Astrocyte of the spinal cord (primary cell): ENCODE measurements around the gene MMP27.

Experiments
- DNase-seq: peaks from one replicate; pipeline ENCODE4 v3.0.0; 2011; ENCODE audit warnings: low read depth, low spot score
- H3K4me3 ChIP-seq: 2 replicates; pipeline ENCODE4 v1.5.1; 2011; ENCODE audit warnings: low read depth, mild to moderate bottlenecking, low read length, moderate library complexity
- in situ Hi-C: cut with HindIII; loops from 2 replicates; pipeline ENCODE4 v1.10.0; 2017; ENCODE audit warnings: low sequenced_read_pairs
- TF ChIP-seq, protein P1 (sequence below): IDR thresholded peaks from 2 replicates; pipeline ENCODE4 v1.5.1; 2012; ENCODE audit warnings: low read depth, mild to moderate bottlenecking, low read length, inconsistent platforms

MMP27 gene

DNA sequence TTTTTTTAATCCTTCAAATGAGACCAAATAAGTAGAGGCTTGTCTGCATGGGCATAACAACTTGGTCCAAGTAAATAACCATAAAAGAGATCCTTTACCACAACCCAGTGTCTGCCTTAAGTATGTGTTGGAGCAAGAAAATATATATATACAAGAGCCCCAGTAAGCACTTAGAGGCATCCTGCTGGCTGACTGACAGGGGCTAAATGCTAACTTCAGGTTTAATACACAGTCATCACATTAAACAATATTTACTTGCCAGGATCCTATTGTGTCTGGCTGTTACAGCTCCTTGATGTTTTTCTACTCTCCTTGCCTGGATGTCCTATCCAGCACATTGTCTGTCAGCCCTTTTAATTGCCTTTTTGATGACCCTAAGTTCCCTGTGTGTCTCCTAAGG is 43.0 kb downstream of the MMP27 start:
- H3K4me3 ChIP-seq: no peak overlapping the region
- in situ Hi-C loops: no loop called here
- no peak for DNase-seq
- TF ChIP-seq, protein P1, sequence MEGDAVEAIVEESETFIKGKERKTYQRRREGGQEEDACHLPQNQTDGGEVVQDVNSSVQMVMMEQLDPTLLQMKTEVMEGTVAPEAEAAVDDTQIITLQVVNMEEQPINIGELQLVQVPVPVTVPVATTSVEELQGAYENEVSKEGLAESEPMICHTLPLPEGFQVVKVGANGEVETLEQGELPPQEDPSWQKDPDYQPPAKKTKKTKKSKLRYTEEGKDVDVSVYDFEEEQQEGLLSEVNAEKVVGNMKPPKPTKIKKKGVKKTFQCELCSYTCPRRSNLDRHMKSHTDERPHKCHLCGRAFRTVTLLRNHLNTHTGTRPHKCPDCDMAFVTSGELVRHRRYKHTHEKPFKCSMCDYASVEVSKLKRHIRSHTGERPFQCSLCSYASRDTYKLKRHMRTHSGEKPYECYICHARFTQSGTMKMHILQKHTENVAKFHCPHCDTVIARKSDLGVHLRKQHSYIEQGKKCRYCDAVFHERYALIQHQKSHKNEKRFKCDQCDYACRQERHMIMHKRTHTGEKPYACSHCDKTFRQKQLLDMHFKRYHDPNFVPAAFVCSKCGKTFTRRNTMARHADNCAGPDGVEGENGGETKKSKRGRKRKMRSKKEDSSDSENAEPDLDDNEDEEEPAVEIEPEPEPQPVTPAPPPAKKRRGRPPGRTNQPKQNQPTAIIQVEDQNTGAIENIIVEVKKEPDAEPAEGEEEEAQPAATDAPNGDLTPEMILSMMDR: no peak

DNA sequence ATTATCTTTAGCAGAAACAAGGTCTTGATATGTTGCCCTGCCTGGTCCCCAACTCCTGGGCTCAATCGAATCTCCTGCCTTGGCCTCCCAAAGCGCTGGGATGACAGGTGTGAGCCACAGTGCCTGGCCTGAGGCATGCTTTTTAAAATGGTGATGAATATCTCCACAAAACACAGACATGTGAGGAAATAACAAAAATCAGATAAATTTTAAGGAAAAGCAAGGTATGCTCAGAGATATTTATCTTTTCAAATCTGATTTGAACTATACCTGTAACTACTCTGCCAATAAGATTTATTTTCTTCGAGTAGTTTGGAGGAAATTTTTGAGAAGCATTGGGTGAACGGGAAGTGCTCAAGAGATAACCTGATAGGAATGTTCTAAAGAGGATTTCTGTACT is 44.5 kb downstream of the MMP27 start:
- no peak overlapping the region for H3K4me3 ChIP-seq
- in situ Hi-C loops: no loop called here
- TF ChIP-seq, protein P1: no peak
- DNase-seq: no peak

DNA sequence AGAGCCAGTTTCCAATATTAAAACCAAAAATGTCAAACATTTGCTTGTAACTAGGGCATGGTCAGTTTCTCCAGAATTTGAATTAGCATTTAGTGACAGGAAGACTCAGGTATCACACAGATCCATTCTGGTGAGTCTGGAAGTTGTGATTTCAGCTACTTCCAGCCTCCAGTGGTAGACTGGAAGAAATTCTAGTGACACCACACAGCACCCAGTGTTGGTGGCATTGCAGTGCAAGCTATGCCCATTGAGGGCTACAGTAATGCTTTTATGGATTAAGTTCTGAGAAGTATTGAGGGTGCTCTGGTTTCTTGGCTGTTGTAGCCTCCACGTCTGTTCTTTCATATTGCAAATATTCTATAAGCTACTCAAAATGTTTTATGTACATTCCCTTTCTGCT is 49.0 kb downstream of the MMP27 start:
- TF ChIP-seq, protein P1: no peak
- H3K4me3 ChIP-seq: no peak overlapping the region
- in situ Hi-C loops: no loop called here
- no peak for DNase-seq

DNA sequence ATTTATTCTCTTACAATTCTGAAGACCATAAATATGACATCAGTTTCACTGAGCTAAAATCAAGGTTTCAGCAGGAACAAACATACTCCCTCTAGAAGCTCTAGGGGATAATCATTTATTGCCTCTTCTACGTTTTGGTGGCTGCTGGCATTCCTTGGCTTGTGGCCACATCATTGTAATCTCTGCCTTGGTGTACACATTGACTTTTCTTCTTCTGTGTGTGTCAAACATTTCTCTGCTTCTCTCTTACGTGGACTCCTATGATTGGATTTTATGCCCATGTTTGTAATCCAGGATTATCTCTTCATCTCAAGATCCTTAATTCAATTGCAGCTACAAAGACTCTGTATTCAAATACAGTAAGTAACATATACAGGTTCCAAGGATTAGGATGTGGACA is 50.0 kb downstream of the MMP27 start:
- no peak for DNase-seq
- in situ Hi-C loops: no loop called here
- TF ChIP-seq, protein P1: no peak
- H3K4me3 ChIP-seq: no peak overlapping the region

DNA sequence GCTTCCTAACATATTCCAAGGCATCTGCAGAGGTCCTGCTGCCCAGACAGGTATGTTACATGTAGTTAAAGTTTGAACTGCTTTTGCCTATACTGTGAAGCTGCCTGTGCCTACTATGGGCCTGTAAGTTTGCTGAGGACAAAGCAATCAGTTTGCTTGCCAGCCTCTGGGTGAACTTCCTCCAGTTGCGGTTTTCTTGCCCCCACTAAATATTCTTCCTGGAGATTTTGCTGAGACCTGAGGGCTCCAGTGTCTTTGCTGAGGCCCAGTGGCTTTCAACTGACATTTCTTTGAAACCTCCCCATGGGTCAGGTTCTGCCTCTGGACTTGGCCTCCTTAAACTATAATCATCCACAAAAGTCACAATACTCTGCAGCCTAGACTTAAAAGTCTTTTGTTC is 50.8 kb downstream of the MMP27 start:
- DNase-seq: no peak
- no peak overlapping the region for H3K4me3 ChIP-seq
- in situ Hi-C loops: no loop called here
- TF ChIP-seq, protein P1: no peak

DNA sequence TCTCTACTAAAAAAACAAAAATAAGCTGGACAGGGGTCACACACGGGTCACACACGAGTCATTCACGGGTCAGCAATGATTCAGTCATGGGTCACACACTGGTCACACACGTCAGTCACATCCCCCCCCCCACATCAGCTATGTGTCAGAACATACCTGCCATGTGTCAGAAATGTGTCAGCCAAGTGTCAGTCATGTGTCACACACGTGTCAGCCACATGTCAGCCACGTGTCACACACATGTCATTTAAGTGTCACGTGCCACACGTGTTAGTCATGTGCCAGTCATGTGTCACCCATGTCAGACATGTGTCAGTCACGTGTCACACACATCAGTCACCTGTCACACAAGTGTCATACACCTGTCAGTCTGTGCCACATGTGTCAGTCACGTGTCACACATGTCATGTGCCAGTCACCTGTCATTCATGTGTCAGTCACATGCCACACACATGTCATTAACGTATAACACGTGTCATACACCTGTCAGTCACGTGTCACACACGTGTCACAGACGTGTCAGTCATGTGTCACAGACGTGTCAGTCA is 51.8 kb downstream of the MMP27 start:
- in situ Hi-C loops: no loop called here
- no peak for DNase-seq
- H3K4me3 ChIP-seq: no peak overlapping the region
- TF ChIP-seq, protein P1: no peak

DNA sequence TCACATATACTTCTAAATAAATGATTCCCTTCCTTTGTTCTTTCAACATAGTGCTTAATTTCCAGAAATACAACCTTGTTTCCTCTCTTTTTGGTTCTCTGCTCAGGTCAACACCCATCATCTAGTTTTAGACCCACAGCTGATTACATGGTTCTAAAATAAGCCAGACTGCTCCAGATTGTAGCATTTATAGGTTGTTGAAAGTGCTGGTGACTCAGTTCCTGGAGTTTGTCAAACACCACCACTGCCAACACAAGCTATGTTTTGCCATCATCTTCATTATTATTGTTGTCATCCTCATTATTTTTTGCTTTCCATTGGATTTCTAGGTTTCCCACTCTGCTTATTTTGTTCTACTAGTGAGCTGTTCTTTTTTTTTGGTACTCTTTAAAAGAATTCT is 58.1 kb downstream of the MMP27 start:
- H3K4me3 ChIP-seq: no peak overlapping the region
- in situ Hi-C loops: no loop called here
- DNase-seq: no peak
- TF ChIP-seq, protein P1: no peak
